LNCaP clone FGC (cell line): ENCODE measurements around the gene DNAAF1.

Experiments used
- DNase-seq: peaks from one replicate; pipeline ENCODE4 v3.0.0-alpha.2; 2011; ENCODE audit warnings: low read depth
- H3K4me3 ChIP-seq: 2 replicates; pipeline ENCODE4 v1.5.1; 2011; ENCODE audit warnings: mild to moderate bottlenecking, low read depth, low read length, control low read depth
- CTCF ChIP-seq: IDR thresholded peaks from 2 replicates; pipeline ENCODE4 v1.5.1; 2012; ENCODE audit warnings: mild to moderate bottlenecking; ENCODE audit not compliant: control insufficient read depth, insufficient read depth; ENCODE audit errors: extremely low read depth

The DNAAF1 gene

GRCh38 chr16:84144859-84145639, at the start of gene DNAAF1, which contains the start of gene HSDL1:
DNAAF1 (plus strand) TSS chr16:84145308; CDS start chr16:84145441, 133 bp downstream.
HSDL1 (minus strand) TSS chr16:84145177; CDS start chr16:84131321, 13,856 bp downstream.
- peak; percentile 26 for DNase-seq
- TF ChIP-seq CTCF: 0 out of 2 replicates have a peak, but pooled peaks have one; percentile 18
- peak within 1 kb of the TSS; percentile 84 for H3K4me3 ChIP-seq

GRCh38 chr16:84095466-84095865, 49.6 kb upstream of the DNAAF1 start:
- TF ChIP-seq CTCF: no peak
- DNase-seq: no peak
- H3K4me3 ChIP-seq: no peak overlapping the region

DNA sequence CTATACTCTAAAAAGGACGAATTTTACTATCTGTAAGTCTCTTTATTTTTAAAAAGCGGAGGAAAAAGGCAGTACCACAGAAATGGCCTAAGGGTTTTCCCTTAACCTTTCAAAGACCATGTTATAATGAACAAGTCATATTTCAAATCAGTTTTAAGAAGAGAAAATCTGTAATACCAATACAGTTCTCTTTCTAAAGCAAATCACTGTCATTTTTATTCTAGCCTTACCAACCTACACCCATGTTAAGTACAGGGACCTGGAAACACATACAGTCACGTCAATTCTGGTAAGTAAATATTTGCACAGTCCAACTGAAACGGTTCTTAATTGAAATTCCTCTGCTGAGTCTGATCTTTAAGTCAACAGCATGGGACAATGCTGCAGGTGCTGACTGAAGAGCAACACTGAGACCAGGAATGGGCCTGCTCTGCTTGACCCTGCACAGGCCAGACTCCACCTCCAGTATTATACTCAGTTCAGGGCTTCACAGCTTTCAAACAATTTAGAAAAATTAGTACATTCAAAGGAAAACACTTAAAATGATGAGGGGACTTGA, 48.6 kb upstream of the DNAAF1 start:
- TF ChIP-seq CTCF: no peak
- DNase-seq: peak; percentile 94
- H3K4me3 ChIP-seq: peak overlapping the region; percentile 21; the same call in 1 of the 2 replicates

- no peak for TF ChIP-seq CTCF
- DNase-seq: no peak
- H3K4me3 ChIP-seq: no peak overlapping the region
Observed at GRCh38 chr16:84098939-84099338, 46.2 kb upstream of the DNAAF1 start.

- no peak for DNase-seq
- no peak for TF ChIP-seq CTCF
- no peak overlapping the region for H3K4me3 ChIP-seq
Observed at GRCh38 chr16:84103678-84104077, 41.4 kb upstream of the DNAAF1 start.

DNA sequence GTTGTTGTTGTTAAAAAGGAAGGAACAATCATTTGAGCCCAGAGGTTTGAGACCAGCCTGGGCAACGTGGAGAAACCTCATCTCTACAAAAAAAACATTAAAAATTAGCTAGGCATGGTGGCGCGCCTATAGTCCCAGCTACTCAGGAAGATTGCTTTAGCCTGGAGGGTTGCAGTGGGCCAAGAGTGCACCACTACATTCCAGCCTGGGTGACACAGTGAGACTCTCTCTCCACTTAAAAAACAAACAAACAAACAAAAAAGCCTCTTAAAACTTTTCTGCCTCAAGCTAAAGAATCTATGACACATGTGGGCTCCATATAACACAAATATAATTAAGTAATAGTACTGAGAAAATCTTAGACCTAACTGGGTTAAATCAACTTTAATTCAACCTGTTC, 40.9 kb upstream of the DNAAF1 start:
- DNase-seq: no peak
- no peak overlapping the region for H3K4me3 ChIP-seq
- no peak for TF ChIP-seq CTCF
